WTC11 (cell line): Measurements from ENCODE around the gene PRKG2. TPM values are rescaled to one million over a fixed set of nuclear protein-coding genes. Genes with fewer than 3 reads are reported as not detected.
A peak's percentile ranks its signal among the peaks of the same experiment; 100 is the strongest.

Source experiments
- ATAC-seq: fragments of 200-7000 bp; cut with Tn5 transposase; 2 replicates; pipeline ENCODE4 v1.10.0; 2021; ENCODE audit warnings: mild to moderate bottlenecking, moderate library complexity
- CTCF ChIA-PET: fragments of 300-600 bp; sonication (Branson Sonifier 250); formaldehyde crosslinking; loops from one replicate; lab custom pipeline; 2021; ENCODE audit warnings: antibody characterized with exemption; lab: Charles Lee
- POLR2A ChIA-PET: fragments of 350-600 bp; sonication (Branson Sonifier 250); formaldehyde crosslinking; loops from one replicate; lab custom pipeline; 2021; ENCODE audit warnings: antibody characterized with exemption; lab: Charles Lee
- DNase-seq: peaks from one replicate; pipeline ENCODE4 v3.0.0; 2021; ENCODE audit warnings: low spot score
- H3K27ac Mint-ChIP-seq: 2 replicates; pipeline ENCODE4 v1.8.0; 2021; ENCODE audit warnings: mixed read lengths
- H3K27me3 Mint-ChIP-seq: 2 replicates; pipeline ENCODE4 v1.8.0; 2021; ENCODE audit warnings: low read depth, mild to moderate bottlenecking, moderate library complexity, mixed read lengths
- H3K36me3 Mint-ChIP-seq: 2 replicates; pipeline ENCODE4 v1.8.0; 2021; ENCODE audit warnings: mixed read lengths
- H3K4me1 Mint-ChIP-seq: 2 replicates; pipeline ENCODE4 v1.8.0; 2022; ENCODE audit warnings: mixed read lengths
- H3K4me3 Mint-ChIP-seq: 2 replicates; pipeline ENCODE4 v1.8.0; 2021; ENCODE audit warnings: mild to moderate bottlenecking, moderate library complexity, mixed read lengths
- H3K9me3 Mint-ChIP-seq: 2 replicates; pipeline ENCODE4 v1.8.0; 2021; ENCODE audit warnings: mixed read lengths
- AFF4 ChIP-seq: sonication (generic); formaldehyde crosslinking; IDR thresholded peaks from 2 replicates; pipeline ENCODE4 v1.8.1; 2023; ENCODE audit warnings: mild to moderate bottlenecking, missing genetic modification reagents, borderline replicate concordance
- ATF3 ChIP-seq: sonication (generic); formaldehyde crosslinking; conservative IDR thresholded peaks from 2 replicates; pipeline ENCODE4 v1.8.1; 2022; ENCODE audit warnings: mild to moderate bottlenecking, missing genetic modification reagents
- CDX4 ChIP-seq: fragments of 250-450 bp; sonication (Bioruptor Pico); IDR thresholded peaks from 2 replicates; pipeline ENCODE4 v1.9.0; 2021; ENCODE audit warnings: moderate library complexity, mild to moderate bottlenecking, inconsistent platforms, borderline replicate concordance
- ESRRA ChIP-seq: sonication (generic); formaldehyde crosslinking; IDR thresholded peaks from 2 replicates; pipeline ENCODE4 v1.8.1; 2022; ENCODE audit warnings: mild to moderate bottlenecking, missing genetic modification reagents, borderline replicate concordance
- ETV6 ChIP-seq: sonication (generic); formaldehyde crosslinking; IDR thresholded peaks from 2 replicates; pipeline ENCODE4 v1.8.1; 2022; ENCODE audit warnings: mild to moderate bottlenecking, missing genetic modification reagents
- FOXP1 ChIP-seq: sonication (generic); formaldehyde crosslinking; IDR thresholded peaks from 2 replicates; pipeline ENCODE4 v1.8.0; 2022; ENCODE audit warnings: missing genetic modification reagents, mild to moderate bottlenecking, moderate library complexity, borderline replicate concordance
- FOXP4 ChIP-seq: sonication (generic); formaldehyde crosslinking; IDR thresholded peaks from 2 replicates; pipeline ENCODE4 v1.8.0; 2022; ENCODE audit warnings: mild to moderate bottlenecking, missing genetic modification reagents
- IRF1 ChIP-seq: sonication (generic); formaldehyde crosslinking; IDR thresholded peaks from 2 replicates; pipeline ENCODE4 v1.8.0; 2023; ENCODE audit warnings: missing genetic modification reagents
- PRRX2 ChIP-seq: fragments of 250-450 bp; sonication (Bioruptor Pico); IDR thresholded peaks from 2 replicates; pipeline ENCODE4 v1.8.0; 2021; ENCODE audit warnings: mild to moderate bottlenecking
- STAT6 ChIP-seq: sonication (generic); formaldehyde crosslinking; conservative IDR thresholded peaks from 2 replicates; pipeline ENCODE4 v1.8.1; 2023; ENCODE audit warnings: mild to moderate bottlenecking, low read depth, missing genetic modification reagents, moderate library complexity
- USF1 ChIP-seq: sonication (generic); formaldehyde crosslinking; IDR thresholded peaks from 2 replicates; pipeline ENCODE4 v1.8.0; 2022; ENCODE audit warnings: mild to moderate bottlenecking, missing genetic modification reagents
- ZNF219 ChIP-seq: sonication (generic); formaldehyde crosslinking; IDR thresholded peaks from 2 replicates; pipeline ENCODE4 v1.8.0; 2023; ENCODE audit warnings: missing genetic modification reagents, mild to moderate bottlenecking, borderline replicate concordance
- ZNF232 ChIP-seq: sonication (generic); formaldehyde crosslinking; IDR thresholded peaks from 2 replicates; pipeline ENCODE4 v1.8.0; 2022; ENCODE audit warnings: mild to moderate bottlenecking, missing genetic modification reagents
- ZNF281 ChIP-seq: sonication (generic); formaldehyde crosslinking; IDR thresholded peaks from 2 replicates; pipeline ENCODE4 v1.8.0; 2023; ENCODE audit warnings: mild to moderate bottlenecking, missing genetic modification reagents
- total RNA-seq: library from RNA; stranded (reverse); gene quantifications from 3 replicates; pipeline ENCODE4 v1.2.3, GENCODE V29; 2021

The PRKG2 gene
- total RNA-seq, 1 experiment from 2014 or later: 2.7 TPM

- Mint-ChIP-seq H3K4me3 (no peak overlapping the region), H3K4me1 (no peaks in the 10 kb centered on the region), H3K9me3 (no peaks in the 10 kb centered on the region), H3K36me3 (no peaks in the 10 kb centered on the region), H3K27ac (no peak overlapping the region), H3K27me3 (no peaks in the 10 kb centered on the region)
- ChIA-PET CTCF (interaction anchor here (0.8 kb wide), 1 partner anchor 128 kb away, joined by 3 read pairs; no protein-coding TSS in a partner anchor), POLR2A (interaction anchor here (1.1 kb wide), 1 partner anchor 16 kb away, joined by 4 read pairs; no protein-coding TSS in a partner anchor)
- TF ChIP-seq ATF3 (CRISPR knock-in tag) (no peak), PRRX2 (CRISPR knock-in tag) (no peak), ZNF219 (CRISPR knock-in tag) (no peak), FOXP4 (CRISPR knock-in tag) (no peak), CDX4 (no peak), ZNF232 (no peak), USF1 (CRISPR knock-in tag) (no peak), ETV6 (CRISPR knock-in tag) (no peak), ZNF281 (CRISPR knock-in tag) (no peak), ESRRA (CRISPR knock-in tag) (no peak), IRF1 (CRISPR knock-in tag) (no peak), STAT6 (CRISPR knock-in tag) (no peak), AFF4 (CRISPR knock-in tag) (no peak), FOXP1 (no peak)
- peak; percentile 22; the same call in 1 of the 2 replicates for ATAC-seq
- DNase-seq: no peak
Measured at GRCh38 chr4:81197864-81198524, 17.0 kb downstream of the PRKG2 start.
